T-helper 2 cell treated with Interferon-gamma antibody and Interleukin-4, amounts not matched to agents 5 μg/mL and 100 μg/mL, for 36 hours (primary cell): ENCODE measurements around the gene ERCC6L.
"Not testable (repeated sequence)": the region's sequence is repeated elsewhere in the genome, so short reads cannot be mapped to it uniquely, and the experiment has no call there.

Experiments used
- DNase-seq: peaks from one replicate; pipeline ENCODE4 v3.0.0; 2021; ENCODE audit warnings: low spot score
- H3K27ac Mint-ChIP-seq: one replicate; pipeline ENCODE4 v1.8.0; 2021; ENCODE audit warnings: mild to moderate bottlenecking, mixed read lengths
- H3K27me3 Mint-ChIP-seq: one replicate; pipeline ENCODE4 v1.8.0; 2021; ENCODE audit warnings: low read depth, mixed read lengths
- H3K36me3 Mint-ChIP-seq: one replicate; pipeline ENCODE4 v1.8.0; 2021; ENCODE audit warnings: low read depth, mixed read lengths
- H3K4me1 Mint-ChIP-seq: one replicate; pipeline ENCODE4 v1.8.0; 2021; ENCODE audit warnings: low read depth, mixed read lengths
- H3K4me3 Mint-ChIP-seq: one replicate; pipeline ENCODE4 v1.8.0; 2022; ENCODE audit warnings: mild to moderate bottlenecking, moderate library complexity, mixed read lengths
- H3K9me3 Mint-ChIP-seq: one replicate; pipeline ENCODE4 v1.8.0; 2021; ENCODE audit warnings: mixed read lengths

The ERCC6L gene

DNA sequence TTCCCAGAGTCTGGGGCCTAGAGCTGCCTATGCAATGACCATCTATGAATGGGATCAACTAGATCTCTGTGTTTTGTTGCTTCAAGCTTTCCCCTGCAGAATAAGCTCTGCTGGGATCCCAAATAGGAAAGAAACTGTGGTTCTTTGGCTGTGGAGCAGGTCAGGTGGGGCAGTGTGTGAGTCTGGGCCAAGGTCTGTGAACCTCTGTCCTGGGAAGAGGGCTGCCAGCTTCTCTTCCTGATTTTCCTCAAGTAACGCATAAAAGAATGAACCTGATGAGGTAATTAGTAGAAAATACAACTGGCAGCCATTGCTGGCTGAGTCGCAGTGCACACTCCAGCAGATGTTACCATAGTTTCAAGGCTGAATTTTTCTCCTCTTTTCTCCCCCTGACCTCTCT is 61.8 kb downstream of the ERCC6L start:
- H3K9me3 Mint-ChIP-seq, result no peaks in the 10 kb centered on the region
- H3K27me3 Mint-ChIP-seq, result peaks cover 3% of the 10 kb centered on the region
- no peak overlapping the region for H3K4me3 Mint-ChIP-seq
- H3K36me3 Mint-ChIP-seq, result no peaks in the 10 kb centered on the region
- peaks cover 4% of the 10 kb centered on the region for H3K4me1 Mint-ChIP-seq
- DNase-seq, result no peak
- H3K27ac Mint-ChIP-seq, result no peak overlapping the region

- DNase-seq, H3K4me1 Mint-ChIP-seq, H3K27ac Mint-ChIP-seq, H3K36me3 Mint-ChIP-seq, H3K27me3 Mint-ChIP-seq, H3K4me3 Mint-ChIP-seq, H3K9me3 Mint-ChIP-seq: not testable (repeated sequence)
These were observed 62.5 kb downstream of the ERCC6L start for GRCh38 chrX:72176289-72176688.

- peak overlapping the region; percentile 84 for H3K27ac Mint-ChIP-seq
These were observed 69.7 kb downstream of the ERCC6L start for GRCh38 chrX:72169008-72169728.

GRCh38 chrX:72165551-72165950 is 73.3 kb downstream of the ERCC6L start:
- DNase-seq, result no peak
- no peaks in the 10 kb centered on the region for H3K36me3 Mint-ChIP-seq
- peaks cover 2% of the 10 kb centered on the region for H3K4me1 Mint-ChIP-seq
- no peaks in the 10 kb centered on the region for H3K9me3 Mint-ChIP-seq
- no peak overlapping the region for H3K4me3 Mint-ChIP-seq
- no peaks in the 10 kb centered on the region for H3K27me3 Mint-ChIP-seq
- H3K27ac Mint-ChIP-seq, result no peak overlapping the region

More at GRCh38 chrX:72169008-72169728, 69.7 kb downstream of the ERCC6L start:
- Mint-ChIP-seq H3K4me1 (peaks cover 2% of the 10 kb centered on the region), H3K9me3 (no peaks in the 10 kb centered on the region), H3K4me3 (peak overlapping the region; percentile 71), H3K27me3 (no peaks in the 10 kb centered on the region), H3K36me3 (no peaks in the 10 kb centered on the region)
- DNase-seq, result peak; percentile 3

GRCh38 chrX:72159769-72160168 is 79.1 kb downstream of the ERCC6L start:
- no peaks in the 10 kb centered on the region for H3K36me3 Mint-ChIP-seq
- no peaks in the 10 kb centered on the region for H3K4me1 Mint-ChIP-seq
- no peak for DNase-seq
- H3K4me3 Mint-ChIP-seq, result no peak overlapping the region
- H3K27ac Mint-ChIP-seq, result no peak overlapping the region
- H3K27me3 Mint-ChIP-seq, result peaks cover 2% of the 10 kb centered on the region
- H3K9me3 Mint-ChIP-seq, result no peaks in the 10 kb centered on the region

DNA sequence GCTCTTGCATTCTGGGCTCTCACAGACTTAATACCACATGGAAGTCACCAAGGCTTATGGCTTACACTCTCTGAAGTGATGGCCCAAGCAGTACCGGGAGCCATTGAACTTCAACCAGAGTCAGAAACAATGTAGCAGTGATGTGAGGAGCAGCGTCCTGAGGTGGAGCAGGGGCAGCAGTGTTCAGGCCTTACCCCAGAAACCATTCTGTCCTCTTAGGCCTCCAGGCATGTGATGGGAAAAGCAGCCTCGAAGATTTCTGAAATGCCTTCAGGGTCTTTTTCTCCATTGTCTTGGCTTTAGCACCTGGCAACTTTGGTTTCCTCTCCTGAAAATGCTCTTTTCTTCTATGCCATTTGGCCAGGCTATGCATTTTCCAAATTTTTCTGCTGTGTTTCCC is 80.1 kb downstream of the ERCC6L start:
- Mint-ChIP-seq H3K36me3 (no peaks in the 10 kb centered on the region), H3K9me3 (no peaks in the 10 kb centered on the region), H3K27ac (no peak overlapping the region), H3K4me3 (no peak overlapping the region), H3K27me3 (peaks cover 2% of the 10 kb centered on the region), H3K4me1 (no peaks in the 10 kb centered on the region)
- DNase-seq, result no peak
